Effector memory CD4-positive, alpha-beta T cell (primary cell): ENCODE results near the gene CEACAM4.
A peak's percentile ranks its signal among the peaks of the same experiment; 100 is the strongest.
"Not testable (repeated sequence)": the region's sequence is repeated elsewhere in the genome, so short reads cannot be mapped to it uniquely, and the experiment has no call there.

Experiments
- DNase-seq, 3 donors: peaks; one replicate each; pipeline ENCODE4 v3.0.0-alpha.2; 2020
- H3K27ac ChIP-seq: 2 replicates; pipeline ENCODE4 v1.7.0; 2013; ENCODE audit warnings: mild to moderate bottlenecking, low read length, moderate library complexity; ENCODE audit not compliant: insufficient read depth, poor library complexity, severe bottlenecking
- H3K27me3 ChIP-seq: replicated peaks from 2 replicates; pipeline ENCODE4 v1.7.0; 2013; ENCODE audit warnings: mild to moderate bottlenecking, low read length; ENCODE audit not compliant: insufficient read depth, control insufficient read depth, poor library complexity, severe bottlenecking
- H3K36me3 ChIP-seq: 2 replicates; pipeline ENCODE4 v1.7.0; 2013; ENCODE audit warnings: mild to moderate bottlenecking, low read length, moderate library complexity; ENCODE audit not compliant: control insufficient read depth, insufficient read depth
- H3K4me1 ChIP-seq: 2 replicates; pipeline ENCODE4 v1.7.0; 2013; ENCODE audit warnings: low read length, mild to moderate bottlenecking; ENCODE audit not compliant: control insufficient read depth, insufficient read depth, poor library complexity, severe bottlenecking
- H3K4me3 ChIP-seq: 2 replicates; pipeline ENCODE4 v1.7.0; 2013; ENCODE audit warnings: low read length, low read depth, mild to moderate bottlenecking; ENCODE audit not compliant: insufficient read depth, poor library complexity, severe bottlenecking
- H3K9me3 ChIP-seq: 2 replicates; pipeline ENCODE4 v1.7.0; 2013; ENCODE audit warnings: mild to moderate bottlenecking, low read length, moderate library complexity; ENCODE audit not compliant: control insufficient read depth

The CEACAM4 gene

GRCh38 chr19:41587101-41587837 lies 39.6 kb downstream of the CEACAM4 start:
- Histone ChIP-seq H3K36me3 (peaks cover 49% of the 10 kb centered on the region), H3K27me3 (no peaks in the 10 kb centered on the region), H3K27ac (no peak overlapping the region), H3K4me3 (no peak overlapping the region), H3K4me1 (no peaks in the 10 kb centered on the region), H3K9me3 (no peaks in the 10 kb centered on the region)
- no peak for DNase-seq

- Histone ChIP-seq H3K27me3 (no peaks in the 10 kb centered on the region), H3K9me3 (no peaks in the 10 kb centered on the region), H3K4me1 (no peaks in the 10 kb centered on the region), H3K27ac (no peak overlapping the region), H3K36me3 (peaks cover 60% of the 10 kb centered on the region), H3K4me3 (no peak overlapping the region)
- no peak for DNase-seq
Measured at GRCh38 chr19:41586064-41586463, 40.8 kb downstream of the CEACAM4 start.

GRCh38 chr19:41584931-41585330 lies 41.9 kb downstream of the CEACAM4 start:
- H3K27me3 ChIP-seq: no peaks in the 10 kb centered on the region
- no peak overlapping the region for H3K27ac ChIP-seq
- H3K9me3 ChIP-seq: no peaks in the 10 kb centered on the region
- DNase-seq: no peak
- no peak overlapping the region for H3K4me3 ChIP-seq
- peaks cover 70% of the 10 kb centered on the region for H3K36me3 ChIP-seq
- no peaks in the 10 kb centered on the region for H3K4me1 ChIP-seq

- H3K4me3 ChIP-seq: no peak overlapping the region
- no peaks in the 10 kb centered on the region for H3K9me3 ChIP-seq
- peaks cover 76% of the 10 kb centered on the region for H3K36me3 ChIP-seq
- no peak overlapping the region for H3K27ac ChIP-seq
- no peak for DNase-seq
- no peaks in the 10 kb centered on the region for H3K4me1 ChIP-seq
- no peaks in the 10 kb centered on the region for H3K27me3 ChIP-seq
Measured at GRCh38 chr19:41584260-41584810, 42.5 kb downstream of the CEACAM4 start.

DNA sequence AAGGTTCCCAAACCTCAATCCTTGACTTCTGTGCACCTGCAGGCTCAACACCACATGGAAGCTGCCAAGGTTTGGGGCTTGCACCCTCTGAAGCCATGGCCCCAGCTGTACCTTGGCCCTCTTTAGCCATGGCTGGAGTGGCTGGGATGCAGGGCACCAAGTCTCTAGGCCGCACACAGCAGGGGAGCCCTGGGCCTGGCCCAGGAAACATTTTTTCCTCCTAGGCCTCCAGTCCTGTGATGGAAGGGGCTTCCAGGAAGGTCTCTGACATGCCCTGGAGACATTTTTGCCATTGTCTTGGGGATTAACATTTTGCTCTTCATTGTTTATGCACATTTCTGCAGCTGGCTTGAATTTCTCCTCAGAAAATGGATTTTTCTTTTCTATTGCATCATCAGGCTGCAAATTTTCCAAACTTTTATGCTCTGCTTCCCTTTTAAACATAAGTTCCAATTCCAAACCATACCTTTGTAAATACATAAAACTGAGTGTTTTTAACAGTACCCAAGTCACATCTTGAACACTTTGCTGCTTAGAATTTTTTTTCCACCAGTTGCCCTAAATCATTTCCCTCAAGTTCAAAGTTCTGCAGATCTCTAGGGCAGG lies 44.2 kb downstream of the CEACAM4 start:
- peaks cover 92% of the 10 kb centered on the region for H3K36me3 ChIP-seq

GRCh38 chr19:41581068-41581467 lies 45.8 kb downstream of the CEACAM4 start:
- H3K27me3 ChIP-seq, H3K27ac ChIP-seq, H3K9me3 ChIP-seq, H3K4me1 ChIP-seq, DNase-seq, H3K4me3 ChIP-seq: not testable (repeated sequence)
- H3K36me3 ChIP-seq: peaks cover 84% of the 10 kb centered on the region

More for the DNA sequence above, 44.2 kb downstream of the CEACAM4 start:
- not testable (repeated sequence) for H3K27me3 ChIP-seq, H3K4me1 ChIP-seq, DNase-seq, H3K4me3 ChIP-seq, H3K27ac ChIP-seq, H3K9me3 ChIP-seq

DNA sequence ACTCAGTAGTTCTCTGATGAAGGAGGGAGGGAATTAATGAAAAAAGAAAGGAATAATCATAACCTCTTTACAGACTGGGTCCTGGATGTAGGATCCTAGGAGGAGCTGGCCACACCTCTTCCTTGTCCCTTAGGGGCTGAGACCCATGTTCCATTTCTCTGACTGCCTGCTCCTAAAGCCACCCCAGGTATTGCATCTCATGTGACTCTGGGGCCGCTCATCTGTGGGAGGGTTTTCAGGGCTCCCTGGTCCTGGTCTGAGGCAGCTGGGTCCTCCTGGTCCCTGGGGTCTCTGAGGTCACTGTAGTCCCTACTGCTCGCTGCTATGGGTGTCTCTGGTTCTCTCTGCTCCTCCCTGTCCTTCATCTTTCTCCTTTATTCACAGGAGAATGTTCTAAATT lies 48.0 kb downstream of the CEACAM4 start:
- Histone ChIP-seq H3K27me3 (no peaks in the 10 kb centered on the region), H3K27ac (no peak overlapping the region), H3K36me3 (peaks cover 62% of the 10 kb centered on the region), H3K4me1 (peaks cover 13% of the 10 kb centered on the region), H3K9me3 (no peaks in the 10 kb centered on the region), H3K4me3 (no peak overlapping the region)
- no peak for DNase-seq

- Histone ChIP-seq H3K36me3 (peaks cover 57% of the 10 kb centered on the region), H3K4me1 (peaks cover 13% of the 10 kb centered on the region)
Measured at GRCh38 chr19:41577833-41578232, 49.0 kb downstream of the CEACAM4 start.

GRCh38 chr19:41577144-41577830 lies 49.6 kb downstream of the CEACAM4 start:
- peaks cover 13% of the 10 kb centered on the region for H3K4me1 ChIP-seq
- H3K27me3 ChIP-seq: no peaks in the 10 kb centered on the region
- no peak overlapping the region for H3K27ac ChIP-seq
- no peak for DNase-seq
- no peaks in the 10 kb centered on the region for H3K9me3 ChIP-seq
- H3K4me3 ChIP-seq: no peak overlapping the region
- H3K36me3 ChIP-seq: peaks cover 57% of the 10 kb centered on the region

More at GRCh38 chr19:41577833-41578232, 49.0 kb downstream of the CEACAM4 start:
- no peak overlapping the region for H3K4me3 ChIP-seq
- H3K9me3 ChIP-seq: no peaks in the 10 kb centered on the region
- no peak overlapping the region for H3K27ac ChIP-seq
- no peaks in the 10 kb centered on the region for H3K27me3 ChIP-seq
- no peak for DNase-seq

DNA sequence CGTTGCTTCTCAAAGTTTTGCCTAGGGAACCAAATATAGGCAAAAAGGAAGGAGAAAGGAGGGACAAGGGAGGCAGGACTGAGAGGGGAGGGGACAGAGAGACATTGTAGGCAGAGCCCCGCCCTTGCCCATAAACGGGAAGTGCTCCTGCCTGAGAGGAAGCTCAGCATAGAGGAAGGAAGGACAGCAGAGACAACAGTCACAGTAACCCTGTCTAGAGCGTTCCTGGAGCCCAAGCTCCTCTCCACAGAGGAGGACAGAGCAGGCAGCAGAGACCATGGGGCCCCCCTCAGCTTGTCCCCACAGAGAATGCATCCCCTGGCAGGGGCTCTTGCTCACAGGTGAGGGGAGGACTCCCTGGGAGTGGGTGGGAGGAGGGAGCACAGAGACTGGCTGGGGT lies 50.9 kb downstream of the CEACAM4 start, which contains the start of gene CEACAM21:
TSS of gene CEACAM21 (plus strand) at position 169 of the 400 bp plus-strand sequence. CDS start at position 278, 109 bp downstream.
- no peak within 1 kb of the TSS for H3K27ac ChIP-seq
- H3K36me3 ChIP-seq: peaks cover 48% of the 10 kb centered on the region
- peak within 1 kb of the TSS; percentile 23 for H3K4me3 ChIP-seq
- peaks cover 13% of the 10 kb centered on the region for H3K4me1 ChIP-seq
- no peaks in the 10 kb centered on the region for H3K9me3 ChIP-seq
- DNase-seq: peak in 1 of 3 donors; percentile 19
- H3K27me3 ChIP-seq: no peaks in the 10 kb centered on the region
